ENCODE measurements around the gene SDCCAG8.

The SDCCAG8 gene

GRCh38 chr1:243409284-243409683, 153.4 kb downstream of the SDCCAG8 start:
- TF ChIP-seq, protein P1, sequence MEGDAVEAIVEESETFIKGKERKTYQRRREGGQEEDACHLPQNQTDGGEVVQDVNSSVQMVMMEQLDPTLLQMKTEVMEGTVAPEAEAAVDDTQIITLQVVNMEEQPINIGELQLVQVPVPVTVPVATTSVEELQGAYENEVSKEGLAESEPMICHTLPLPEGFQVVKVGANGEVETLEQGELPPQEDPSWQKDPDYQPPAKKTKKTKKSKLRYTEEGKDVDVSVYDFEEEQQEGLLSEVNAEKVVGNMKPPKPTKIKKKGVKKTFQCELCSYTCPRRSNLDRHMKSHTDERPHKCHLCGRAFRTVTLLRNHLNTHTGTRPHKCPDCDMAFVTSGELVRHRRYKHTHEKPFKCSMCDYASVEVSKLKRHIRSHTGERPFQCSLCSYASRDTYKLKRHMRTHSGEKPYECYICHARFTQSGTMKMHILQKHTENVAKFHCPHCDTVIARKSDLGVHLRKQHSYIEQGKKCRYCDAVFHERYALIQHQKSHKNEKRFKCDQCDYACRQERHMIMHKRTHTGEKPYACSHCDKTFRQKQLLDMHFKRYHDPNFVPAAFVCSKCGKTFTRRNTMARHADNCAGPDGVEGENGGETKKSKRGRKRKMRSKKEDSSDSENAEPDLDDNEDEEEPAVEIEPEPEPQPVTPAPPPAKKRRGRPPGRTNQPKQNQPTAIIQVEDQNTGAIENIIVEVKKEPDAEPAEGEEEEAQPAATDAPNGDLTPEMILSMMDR (IDR thresholded peaks at IDR 0.05), result peak; percentile 45; the same call in 1 of the 2 replicates

GRCh38 chr1:243411472-243411871, 155.6 kb downstream of the SDCCAG8 start:
- TF ChIP-seq, protein P1 (IDR thresholded peaks at IDR 0.05), result no peak

DNA sequence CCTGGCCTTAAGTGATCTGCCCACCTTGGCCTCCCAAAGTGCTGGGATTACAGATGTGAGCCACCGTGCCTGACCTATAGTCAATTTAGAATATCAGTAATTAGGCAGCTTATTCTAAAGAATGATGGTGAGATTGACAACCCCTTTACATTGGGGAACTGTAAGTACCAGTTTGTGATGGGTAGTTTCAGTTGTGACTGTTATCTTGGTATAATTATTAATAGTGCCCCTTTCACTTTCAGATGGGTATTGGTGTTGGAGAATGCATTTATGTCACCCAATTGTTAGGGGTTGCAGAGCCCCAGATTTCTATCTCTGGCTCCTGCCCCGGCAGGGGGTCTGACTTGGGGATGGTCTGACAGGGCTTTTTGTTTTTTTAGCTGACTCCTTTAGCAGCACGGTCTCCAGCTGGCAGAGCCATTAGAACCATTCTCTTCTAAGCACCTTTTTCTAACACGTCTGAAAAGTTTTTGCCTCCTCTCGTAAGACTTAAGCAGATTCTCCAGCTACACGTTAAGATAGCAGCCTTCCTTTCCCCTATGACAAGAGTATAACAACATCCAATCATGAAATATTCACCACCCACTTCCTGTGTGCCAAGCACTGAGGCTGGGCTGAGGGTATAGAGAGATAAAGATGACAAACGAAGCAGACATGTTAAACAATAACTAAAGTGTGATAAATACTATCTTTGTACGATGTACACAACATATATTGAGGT, 157.8 kb downstream of the SDCCAG8 start:
- TF ChIP-seq, protein P1 (IDR thresholded peaks at IDR 0.05), result no peak

DNA sequence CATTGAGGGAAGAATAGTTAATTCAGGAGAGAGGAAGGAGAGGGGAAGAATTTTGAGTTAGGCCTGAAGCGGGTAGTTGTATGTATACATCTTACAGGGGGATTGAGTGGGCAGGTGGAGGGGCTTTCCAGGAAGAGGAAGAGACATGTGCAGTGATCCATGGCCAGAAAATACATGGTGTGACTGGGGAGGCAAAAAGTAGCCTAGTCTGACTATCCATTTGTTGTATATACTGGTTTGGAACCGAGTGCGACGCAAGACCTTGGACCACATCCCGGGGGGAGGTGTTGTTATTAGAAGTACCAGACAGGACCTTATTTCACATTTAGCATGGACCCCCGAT, 158.3 kb downstream of the SDCCAG8 start:
- TF ChIP-seq, protein P1 (IDR thresholded peaks at IDR 0.05), result no peak

DNA sequence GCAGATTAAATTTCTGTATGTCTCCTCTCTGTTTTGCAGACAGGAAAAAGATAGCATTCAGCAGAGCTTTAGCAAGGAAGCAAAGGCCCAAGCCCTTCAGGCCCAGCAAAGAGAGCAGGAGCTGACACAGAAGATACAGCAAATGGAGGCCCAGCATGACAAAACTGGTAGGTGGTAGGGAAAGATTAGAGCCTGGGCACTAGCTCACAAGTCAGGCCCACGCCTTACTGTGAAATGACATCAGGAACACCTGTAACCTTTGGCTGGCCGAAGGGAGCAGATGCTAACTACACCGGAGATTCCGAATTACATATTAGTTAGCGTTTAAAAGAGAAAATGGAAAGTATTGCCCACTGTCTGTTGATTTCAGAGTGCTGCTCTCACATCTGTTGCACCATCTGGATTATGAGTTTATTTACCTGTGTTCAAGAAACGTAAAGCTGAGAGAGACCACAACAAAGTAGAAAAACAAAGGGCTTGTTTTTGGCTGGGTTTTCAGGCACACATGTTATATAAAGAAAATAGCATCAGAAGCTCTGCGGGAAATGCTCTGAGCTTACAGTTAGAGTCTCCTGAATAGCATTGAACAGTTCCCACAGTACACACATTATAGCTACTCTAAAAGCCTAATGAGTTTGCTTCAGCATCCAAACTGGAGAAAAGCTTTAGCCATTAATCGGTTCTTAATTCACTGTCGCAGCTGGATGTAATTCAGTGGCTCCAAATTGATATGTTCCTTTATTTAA, 160.0 kb downstream of the SDCCAG8 start:
- TF ChIP-seq, protein P1 (IDR thresholded peaks at IDR 0.05), result no peak

GRCh38 chr1:243416495-243416894, 160.7 kb downstream of the SDCCAG8 start:
- TF ChIP-seq, protein P1 (IDR thresholded peaks at IDR 0.05), result no peak

DNA sequence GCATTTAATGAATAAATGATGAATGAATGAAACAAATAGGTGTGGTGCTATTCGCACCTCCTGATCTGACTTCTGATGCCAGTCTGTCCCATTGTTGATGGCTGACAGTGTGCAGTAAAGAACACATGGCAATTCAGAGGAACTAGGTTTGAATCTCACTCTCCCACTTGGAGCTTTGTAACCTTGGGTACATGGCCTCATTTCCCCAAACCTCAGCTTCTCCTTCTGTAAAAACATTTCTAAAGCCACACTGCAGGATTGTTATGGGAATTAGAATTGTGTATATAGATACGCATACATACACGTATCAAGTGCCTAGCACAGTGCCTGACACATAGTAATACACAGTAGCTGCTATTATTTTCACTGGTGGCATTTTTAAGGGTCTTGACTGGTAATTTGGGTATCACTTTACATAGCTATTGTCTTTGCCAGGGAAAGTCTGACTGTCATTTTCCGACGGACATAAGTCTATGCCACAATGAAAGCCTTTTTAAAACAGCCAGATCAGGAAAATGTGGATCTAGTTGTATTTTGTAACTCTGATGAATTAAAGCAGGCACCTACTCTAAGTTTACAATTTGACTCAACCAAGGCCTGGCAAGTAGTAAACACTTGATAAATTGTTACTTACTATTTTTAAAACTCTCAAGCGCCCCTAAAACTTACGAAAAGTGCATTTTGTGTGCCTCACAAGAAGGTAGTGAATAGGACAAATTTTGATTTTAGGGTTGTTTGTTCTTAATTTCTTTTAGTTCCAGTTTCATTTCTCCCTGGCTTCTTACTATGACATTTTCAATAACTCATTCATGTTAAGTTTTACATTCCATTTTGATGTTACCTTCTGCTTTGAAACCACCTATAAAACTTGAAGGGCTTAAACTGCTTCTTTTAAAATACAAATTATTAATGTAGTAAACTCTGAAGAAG, 164.4 kb downstream of the SDCCAG8 start:
- TF ChIP-seq, protein P1 (IDR thresholded peaks at IDR 0.05), result no peak
